CD4-positive, alpha-beta memory T cell (primary cell): ENCODE results near the gene TMEM45B. TPM values are rescaled to one million over a fixed set of nuclear protein-coding genes. Genes with fewer than 3 reads are reported as not detected.
"Not testable (repeated sequence)": the region's sequence is repeated elsewhere in the genome, so short reads cannot be mapped to it uniquely, and the experiment has no call there.

ENCODE experiments used
- CTCF ChIA-PET: fragments of 350-600 bp; sonication (Branson Sonifier 250); formaldehyde crosslinking; loops from one replicate; lab custom pipeline; 2021; ENCODE audit warnings: inconsistent platforms; ENCODE audit not compliant: partially characterized antibody; lab: Charles Lee
- POLR2A ChIA-PET: fragments of 350-600 bp; sonication (Branson Sonifier 250); formaldehyde crosslinking; loops from one replicate; lab custom pipeline; 2021; ENCODE audit not compliant: partially characterized antibody; lab: Charles Lee
- DNase-seq, 5 donors: peaks; one replicate each; pipeline versions ENCODE4 v3.0.0 to v3.0.0-alpha.2; 2020 to 2022; ENCODE audit warnings: mixed read lengths in 1 of 5
- H3K27ac ChIP-seq: one replicate; pipeline ENCODE4 v1.7.0; 2013; ENCODE audit warnings: low read depth, low read length
- H3K27me3 ChIP-seq: 2 replicates; pipeline ENCODE4 v1.7.0; 2013; ENCODE audit warnings: mild to moderate bottlenecking, low read length, moderate library complexity; ENCODE audit not compliant: insufficient read depth
- H3K36me3 ChIP-seq: 2 replicates; pipeline ENCODE4 v1.7.0; 2013; ENCODE audit warnings: mild to moderate bottlenecking, low read length, moderate library complexity; ENCODE audit not compliant: insufficient read depth
- H3K4me1 ChIP-seq: 2 replicates; pipeline ENCODE4 v1.7.0; 2013; ENCODE audit warnings: mild to moderate bottlenecking, low read length, moderate library complexity; ENCODE audit not compliant: insufficient read depth
- H3K4me3 ChIP-seq, 2 donors: one replicate each; pipeline ENCODE4 v1.7.0; 2013; ENCODE audit warnings: low read length in 2 of 2, mild to moderate bottlenecking in 1 of 2
- H3K9me3 ChIP-seq, 2 donors: one replicate each; pipeline ENCODE4 v1.7.0; 2013; ENCODE audit warnings: low read length in 2 of 2, control low read depth in 1 of 2; ENCODE audit not compliant: control insufficient read depth in 1 of 2
- H3K27ac Mint-ChIP-seq, 7 donors: one replicate each; pipeline ENCODE4 v1.8.0; 2020 to 2021; ENCODE audit warnings: mixed read lengths in 7 of 7, mild to moderate bottlenecking in 6 of 7, inconsistent platforms in 3 of 7, moderate library complexity in 3 of 7
- H3K27me3 Mint-ChIP-seq, 2 donors: one replicate each; pipeline ENCODE4 v1.8.0; 2020 to 2021; ENCODE audit warnings: mixed read lengths in 2 of 2
- H3K36me3 Mint-ChIP-seq, 2 donors: one replicate each; pipeline ENCODE4 v1.8.0; 2020 to 2021; ENCODE audit warnings: mixed read lengths in 2 of 2, inconsistent platforms in 1 of 2, mild to moderate bottlenecking in 1 of 2
- H3K4me1 Mint-ChIP-seq, 4 donors: one replicate each; pipeline ENCODE4 v1.8.0; 2020 to 2021; ENCODE audit warnings: mixed read lengths in 4 of 4, mild to moderate bottlenecking in 1 of 4
- H3K4me3 Mint-ChIP-seq, 8 donors: one replicate each; pipeline ENCODE4 v1.8.0; 2020 to 2021; ENCODE audit warnings: mixed read lengths in 8 of 8, mild to moderate bottlenecking in 7 of 8, moderate library complexity in 6 of 8, inconsistent platforms in 3 of 8
- H3K9me3 Mint-ChIP-seq, 8 donors: one replicate each; pipeline ENCODE4 v1.8.0; 2020 to 2021; ENCODE audit warnings: mixed read lengths in 8 of 8, mild to moderate bottlenecking in 5 of 8, inconsistent platforms in 3 of 8, moderate library complexity in 1 of 8
- intact Hi-C: fragments of 100-400 bp; cut with micrococcal nuclease; formaldehyde crosslinking; loops from one replicate; pipeline ENCODE4 v1.15.1; 2023
- polyA plus RNA-seq, 2 donors: library from polyadenylated mRNA; unstranded; fragments of 300-500 nt; fragmentation: Illumina TruSeq; gene quantifications; one replicate each; pipeline ENCODE4 v1.2.3, GENCODE V29; 2021
- total RNA-seq, 2 experiments: library from RNA; stranded (reverse); gene quantifications; one replicate each; pipeline ENCODE4 v1.2.3, GENCODE V29; 2021

Gene TMEM45B
- total and polyA plus RNA-seq, 4 experiments from 2014 or later: 14.0 to 34.4 (median 26.0) TPM

GRCh38 chr11:129771456-129771855 is 44.2 kb upstream of the TMEM45B start:
- H3K27me3 Mint-ChIP-seq, POLR2A ChIA-PET, H3K4me3 Mint-ChIP-seq, H3K4me1 Mint-ChIP-seq, CTCF ChIA-PET, H3K36me3 ChIP-seq, H3K27me3 ChIP-seq, H3K27ac ChIP-seq, H3K27ac Mint-ChIP-seq, H3K4me1 ChIP-seq, intact Hi-C loops, H3K4me3 ChIP-seq, H3K9me3 ChIP-seq: not testable (repeated sequence)
- peaks cover 0 to 16% (median 7%) of the 10 kb centered on the region in 8 donors for H3K9me3 Mint-ChIP-seq
- peak in 1 of 5 donors; percentile 9 for DNase-seq
- peaks cover 4 to 24% of the 10 kb centered on the region in 2 donors for H3K36me3 Mint-ChIP-seq

DNA sequence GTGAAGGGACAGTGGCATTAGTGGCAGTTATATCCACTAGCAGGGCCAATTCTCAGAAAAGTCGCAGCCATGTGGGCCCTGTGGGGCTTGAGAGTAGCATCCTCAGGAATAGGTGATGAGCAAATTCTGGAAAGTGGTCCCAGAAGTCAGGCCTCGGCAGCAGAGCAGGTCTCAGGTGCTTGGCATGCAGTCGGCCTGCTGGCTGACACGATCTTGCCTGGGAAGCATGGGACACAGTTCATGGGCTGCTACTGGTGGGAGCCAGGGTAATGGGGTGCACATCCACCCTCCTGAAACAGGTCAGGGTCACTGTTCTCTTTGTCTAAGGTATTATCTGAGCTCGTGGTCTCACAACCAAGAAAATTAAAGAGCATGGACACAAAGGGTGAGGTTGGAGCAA is 36.8 kb upstream of the TMEM45B start:
- Histone ChIP-seq H3K4me3 (no peak overlapping the region), H3K27me3 (no peaks in the 10 kb centered on the region), H3K4me1 (no peaks in the 10 kb centered on the region), H3K27ac (no peak overlapping the region), H3K36me3 (no peaks in the 10 kb centered on the region), H3K9me3 (no peaks in the 10 kb centered on the region)
- peaks cover 0 to 1% (median 0%) of the 10 kb centered on the region in 4 donors for H3K4me1 Mint-ChIP-seq
- H3K27me3 Mint-ChIP-seq: no peaks in the 10 kb centered on the region
- no peak overlapping the region for H3K4me3 Mint-ChIP-seq
- POLR2A ChIA-PET: interaction anchor here (1.5 kb wide), 1 partner anchor 25 kb away, joined by 5 read pairs; no protein-coding TSS in a partner anchor
- peak overlapping the region in 1 of 7 donors; percentile 39 for H3K27ac Mint-ChIP-seq
- CTCF ChIA-PET: interaction anchor here (0.8 to 1.7 kb wide), 4 partner anchors 9 to 353 kb away, joined by 3 to 6 read pairs (median 4); no protein-coding TSS in a partner anchor
- no peaks in the 10 kb centered on the region for H3K9me3 Mint-ChIP-seq
- DNase-seq: no peak
- H3K36me3 Mint-ChIP-seq: peaks cover 0 to 4% of the 10 kb centered on the region in 2 donors
- intact Hi-C loops: no loop called here

DNA sequence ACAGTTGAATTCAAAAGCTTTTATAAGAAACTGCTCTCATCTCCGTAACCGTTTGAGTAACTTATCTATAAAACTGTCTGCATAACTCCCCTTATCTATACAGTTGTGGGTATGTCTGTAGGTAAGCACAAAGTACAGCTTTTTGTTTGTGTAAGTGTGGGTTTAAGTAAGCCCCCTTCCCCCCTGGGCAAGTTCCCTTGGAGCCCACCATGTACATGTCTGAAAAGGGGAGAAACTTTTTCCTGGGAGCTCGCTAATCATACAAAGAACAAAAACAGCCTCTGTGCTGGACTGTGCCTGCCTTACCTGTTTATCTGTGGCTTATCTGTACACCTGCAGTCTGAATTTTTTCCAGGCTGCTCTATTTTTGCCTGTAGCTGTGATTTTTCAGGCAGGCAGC is 36.3 kb upstream of the TMEM45B start:
- Histone ChIP-seq H3K4me3 (no peak overlapping the region), H3K27ac (no peak overlapping the region), H3K27me3 (no peaks in the 10 kb centered on the region), H3K4me1 (no peaks in the 10 kb centered on the region), H3K9me3 (no peaks in the 10 kb centered on the region), H3K36me3 (no peaks in the 10 kb centered on the region)
- H3K36me3 Mint-ChIP-seq: no peaks in the 10 kb centered on the region
- H3K27ac Mint-ChIP-seq: no peak overlapping the region
- ChIA-PET CTCF (interaction anchor here (0.8 to 1.7 kb wide), 4 partner anchors 9 to 352 kb away, joined by 3 to 6 read pairs (median 4); no protein-coding TSS in a partner anchor), POLR2A (interaction anchor here (1.5 kb wide), 1 partner anchor 24 kb away, joined by 5 read pairs; no protein-coding TSS in a partner anchor)
- no peaks in the 10 kb centered on the region for H3K9me3 Mint-ChIP-seq
- DNase-seq: no peak
- peaks cover 0 to 1% (median 0%) of the 10 kb centered on the region in 4 donors for H3K4me1 Mint-ChIP-seq
- H3K27me3 Mint-ChIP-seq: no peaks in the 10 kb centered on the region
- no peak overlapping the region for H3K4me3 Mint-ChIP-seq
- intact Hi-C loops: no loop called here

DNA sequence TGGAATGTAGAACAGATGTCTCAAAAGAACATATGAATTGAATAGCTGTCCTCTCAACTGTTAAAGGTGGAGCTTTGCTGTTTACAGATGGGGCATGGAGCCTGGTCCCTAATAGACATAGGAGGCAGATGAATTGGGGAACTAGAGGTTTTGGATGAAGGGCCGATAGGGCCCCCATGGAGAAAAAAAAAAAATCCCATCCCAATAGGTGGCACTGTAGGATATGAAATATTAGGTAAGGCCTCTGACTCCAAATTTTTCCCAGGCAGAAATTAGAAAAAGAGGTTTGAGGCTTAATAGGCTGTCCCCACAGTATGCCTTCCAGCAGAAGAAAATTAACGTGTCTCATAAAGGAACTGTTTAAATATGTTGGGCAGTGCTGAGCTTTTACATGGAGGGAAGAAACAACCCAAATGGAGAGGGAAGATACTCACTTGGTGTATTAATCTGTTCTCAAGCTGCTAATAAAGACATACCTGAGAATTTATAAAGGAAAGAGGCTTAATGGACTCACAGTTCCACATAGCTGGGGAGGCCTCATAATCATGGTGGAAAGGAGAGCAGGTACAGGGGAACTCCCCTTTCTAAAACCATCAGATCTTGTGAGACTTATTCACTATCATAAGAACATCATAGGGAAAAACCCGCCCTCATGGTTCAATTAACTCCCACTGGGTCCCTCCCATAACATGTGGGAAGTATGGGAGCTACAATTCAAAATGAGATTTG is 30.1 kb upstream of the TMEM45B start:
- H3K4me3 Mint-ChIP-seq: no peak overlapping the region
- H3K4me1 Mint-ChIP-seq: peaks cover 7 to 10% (median 9%) of the 10 kb centered on the region in 4 donors
- peak in 4 of 5 donors; percentile 12 to 33 (median 25) for DNase-seq
- H3K27me3 Mint-ChIP-seq: no peaks in the 10 kb centered on the region
- Histone ChIP-seq H3K27me3 (no peaks in the 10 kb centered on the region), H3K4me3 (no peak overlapping the region), H3K4me1 (peaks cover 10% of the 10 kb centered on the region), H3K9me3 (no peaks in the 10 kb centered on the region), H3K27ac (no peak overlapping the region), H3K36me3 (no peaks in the 10 kb centered on the region)
- ChIA-PET POLR2A (interaction anchor here (1.0 to 2.2 kb wide), 5 partner anchors 18 to 126 kb away, joined by 3 to 9 read pairs (median 4); no protein-coding TSS in a partner anchor), CTCF (interaction anchor here (0.6 to 5.9 kb wide), 36 partner anchors 9 to 360 kb away, joined by 3 to 64 read pairs (median 4); partner anchors contain the start of gene NFRKB)
- no peaks in the 10 kb centered on the region for H3K36me3 Mint-ChIP-seq
- peak overlapping the region in 3 of 7 donors; percentile 8 to 51 (median 47) for H3K27ac Mint-ChIP-seq
- H3K9me3 Mint-ChIP-seq: no peaks in the 10 kb centered on the region
- intact Hi-C loops: loop anchor here (1.0 to 5.0 kb wide), 4 partner anchors 67 to 347 kb away; partner anchors contain the start of gene NFRKB

DNA sequence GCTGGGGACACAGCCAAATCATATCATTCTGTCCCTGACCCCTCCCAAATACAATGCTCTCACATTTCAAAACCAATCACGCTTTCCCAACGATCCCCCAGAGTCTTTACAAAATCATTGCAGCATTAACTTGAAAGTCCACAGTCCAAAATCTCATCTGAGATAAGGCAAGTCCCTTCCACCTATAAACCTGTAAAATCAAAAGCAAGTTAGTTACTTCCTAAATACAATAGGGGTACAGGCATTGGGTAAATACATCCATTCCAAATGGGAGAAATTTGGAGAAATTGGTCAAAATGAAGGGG is 29.6 kb upstream of the TMEM45B start:
- CTCF ChIA-PET: interaction anchor here (0.6 to 5.9 kb wide), 31 partner anchors 9 to 353 kb away, joined by 3 to 64 read pairs (median 4); partner anchors contain the start of gene NFRKB
- POLR2A ChIA-PET: interaction anchor here (1.0 to 2.2 kb wide), 5 partner anchors 17 to 126 kb away, joined by 3 to 9 read pairs (median 4); no protein-coding TSS in a partner anchor
- intact Hi-C loops: loop anchor here (5.0 kb wide), 2 partner anchors 66 to 111 kb away; partner anchors contain the start of gene NFRKB

GRCh38 chr11:129787532-129788155 is 28.0 kb upstream of the TMEM45B start:
- no peaks in the 10 kb centered on the region for H3K27me3 Mint-ChIP-seq
- H3K36me3 Mint-ChIP-seq: peaks cover 0 to 1% of the 10 kb centered on the region in 2 donors
- H3K4me3 Mint-ChIP-seq: no peak overlapping the region
- no peaks in the 10 kb centered on the region for H3K27me3 ChIP-seq
- DNase-seq: no peak
- no peaks in the 10 kb centered on the region for H3K9me3 ChIP-seq
- peaks cover 10% of the 10 kb centered on the region for H3K4me1 ChIP-seq
- H3K4me3 ChIP-seq: no peak overlapping the region
- ChIA-PET POLR2A (interaction anchor here (1.5 kb wide), 1 partner anchor 16 kb away, joined by 6 read pairs; no protein-coding TSS in a partner anchor), CTCF (interaction anchor here (1.1 to 5.9 kb wide), 3 partner anchors 9 to 345 kb away, joined by 3 to 64 read pairs (median 13); no protein-coding TSS in a partner anchor)
- H3K36me3 ChIP-seq: no peaks in the 10 kb centered on the region
- no peak overlapping the region for H3K27ac Mint-ChIP-seq
- peaks cover 7 to 18% (median 13%) of the 10 kb centered on the region in 4 donors for H3K4me1 Mint-ChIP-seq
- H3K9me3 Mint-ChIP-seq: no peaks in the 10 kb centered on the region
- intact Hi-C loops: loop anchor here (5.0 kb wide), 2 partner anchors 65 to 110 kb away; partner anchors contain the start of gene NFRKB
- H3K27ac ChIP-seq: no peak overlapping the region

More for the DNA sequence above, 29.6 kb upstream of the TMEM45B start:
- H3K4me1 ChIP-seq: peaks cover 10% of the 10 kb centered on the region
- not testable (repeated sequence) for H3K27me3 ChIP-seq, H3K9me3 ChIP-seq, H3K4me3 Mint-ChIP-seq, DNase-seq, H3K36me3 ChIP-seq, H3K27me3 Mint-ChIP-seq, H3K4me3 ChIP-seq, H3K9me3 Mint-ChIP-seq, H3K27ac ChIP-seq, H3K36me3 Mint-ChIP-seq
- H3K4me1 Mint-ChIP-seq: peaks cover 7 to 13% (median 10%) of the 10 kb centered on the region in 4 donors
- H3K27ac Mint-ChIP-seq: peak overlapping the region in 2 of 7 donors; percentile 1 to 51
